Immature natural killer cell (primary cell): ENCODE measurements around the gene RPS28. TPM values are rescaled to one million over a fixed set of nuclear protein-coding genes. Genes with fewer than 3 reads are reported as not detected.
"Not testable (repeated sequence)": the region's sequence is repeated elsewhere in the genome, so short reads cannot be mapped to it uniquely, and the experiment has no call there.

ENCODE experiments used
- DNase-seq, 3 donors: peaks; one replicate each; pipeline ENCODE4 v3.0.0; 2022; ENCODE audit warnings: mixed read lengths in 1 of 3
- H3K27ac Mint-ChIP-seq, 6 donors: one replicate each; pipeline ENCODE4 v1.8.0; 2020; ENCODE audit warnings: mixed read lengths in 6 of 6, mild to moderate bottlenecking in 5 of 6, inconsistent platforms in 4 of 6, moderate library complexity in 3 of 6
- H3K27me3 Mint-ChIP-seq, 3 donors: one replicate each; pipeline ENCODE4 v1.8.0; 2020 to 2021; ENCODE audit warnings: low read depth in 3 of 3, mild to moderate bottlenecking in 3 of 3, mixed read lengths in 3 of 3, moderate library complexity in 3 of 3, inconsistent platforms in 1 of 3
- H3K36me3 Mint-ChIP-seq, 3 donors: one replicate each; pipeline ENCODE4 v1.8.0; 2020; ENCODE audit warnings: mixed read lengths in 3 of 3, inconsistent platforms in 2 of 3, mild to moderate bottlenecking in 2 of 3
- H3K4me1 Mint-ChIP-seq, 2 donors: one replicate each; pipeline ENCODE4 v1.8.0; 2020; ENCODE audit warnings: inconsistent platforms in 2 of 2, mild to moderate bottlenecking in 2 of 2, mixed read lengths in 2 of 2, moderate library complexity in 1 of 2
- H3K4me3 Mint-ChIP-seq, 5 donors: one replicate each; pipeline ENCODE4 v1.8.0; 2020; ENCODE audit warnings: mild to moderate bottlenecking in 5 of 5, mixed read lengths in 5 of 5, inconsistent platforms in 3 of 5, moderate library complexity in 3 of 5
- H3K9me3 Mint-ChIP-seq, 6 donors: one replicate each; pipeline ENCODE4 v1.8.0; 2020; ENCODE audit warnings: mild to moderate bottlenecking in 6 of 6, mixed read lengths in 6 of 6, inconsistent platforms in 4 of 6, moderate library complexity in 3 of 6
- polyA plus RNA-seq, 3 donors: library from polyadenylated mRNA; unstranded; fragments of 300-500 nt; fragmentation: Illumina TruSeq; gene quantifications; one replicate each; pipeline ENCODE4 v1.2.3, GENCODE V29; 2021

The RPS28 gene
- 1,000 to 10,000 TPM in 2 of 3 donors, 100 to 1,000 TPM in 1; 690 to 1,852 (median 1,290) TPM for polyA plus RNA-seq

DNA sequence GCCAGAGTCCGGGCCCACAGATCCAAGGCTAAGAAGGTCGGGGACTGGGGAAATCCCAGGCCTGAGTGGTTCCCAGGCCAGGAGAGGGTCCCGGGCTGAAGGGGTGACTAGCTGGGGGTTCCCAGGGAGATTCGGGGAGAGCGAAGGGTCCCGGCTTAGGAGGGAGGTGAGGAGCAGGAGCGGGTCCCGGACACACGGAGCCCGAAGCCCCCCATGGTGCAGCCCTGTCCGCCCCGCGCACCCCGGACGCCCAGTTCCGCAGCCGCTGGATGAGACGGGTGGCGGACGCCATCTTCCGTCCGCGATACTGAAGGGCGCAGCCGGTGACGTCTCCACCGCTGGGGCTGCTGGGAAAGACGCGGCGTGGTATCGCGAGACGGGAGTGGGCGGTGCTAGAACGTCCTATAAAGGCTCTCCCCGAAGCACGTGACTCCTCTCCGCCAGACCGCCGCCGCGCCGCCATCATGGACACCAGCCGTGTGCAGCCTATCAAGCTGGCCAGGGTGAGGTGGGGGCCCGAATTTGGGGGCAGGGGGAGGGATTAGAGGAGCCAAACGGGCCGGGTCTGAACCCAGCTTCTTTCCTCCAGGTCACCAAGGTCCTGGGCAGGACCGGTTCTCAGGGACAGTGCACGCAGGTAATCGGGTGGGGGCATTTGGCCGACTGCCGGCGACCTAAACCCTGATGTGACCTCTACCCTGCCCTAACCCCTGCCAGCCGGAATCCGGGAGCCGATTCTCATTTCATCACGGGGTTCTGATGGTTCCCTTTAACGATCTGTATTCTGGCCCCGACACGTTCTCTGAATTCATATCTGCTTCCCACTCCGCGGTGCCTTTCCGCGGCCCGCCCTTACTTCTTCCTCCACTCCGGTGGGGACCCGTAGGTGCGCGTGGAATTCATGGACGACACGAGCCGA lies at the start of gene RPS28, which contains the start of gene NDUFA7:
Gene RPS28, plus strand, starts transcription at position 430 of the 919 bp plus-strand sequence. Its CDS starts 35 bp downstream, at position 465.
Gene NDUFA7, minus strand, starts transcription at position 309 of the 919 bp plus-strand sequence. Its CDS starts 17 bp downstream, at position 292.
- Mint-ChIP-seq H3K9me3 (no peaks in the 10 kb centered on the region), H3K27me3 (peaks cover 3 to 7% (median 4%) of the 10 kb centered on the region in 3 donors), H3K4me3 (peak within 1 kb of the TSS; percentile 92 to 99 (median 97)), H3K36me3 (no peaks in the 10 kb centered on the region), H3K4me1 (peaks cover 35 to 37% of the 10 kb centered on the region in 2 donors), H3K27ac (peak within 1 kb of the TSS; percentile 98 to 99 (median 98))
- DNase-seq = peak; percentile 97

DNA sequence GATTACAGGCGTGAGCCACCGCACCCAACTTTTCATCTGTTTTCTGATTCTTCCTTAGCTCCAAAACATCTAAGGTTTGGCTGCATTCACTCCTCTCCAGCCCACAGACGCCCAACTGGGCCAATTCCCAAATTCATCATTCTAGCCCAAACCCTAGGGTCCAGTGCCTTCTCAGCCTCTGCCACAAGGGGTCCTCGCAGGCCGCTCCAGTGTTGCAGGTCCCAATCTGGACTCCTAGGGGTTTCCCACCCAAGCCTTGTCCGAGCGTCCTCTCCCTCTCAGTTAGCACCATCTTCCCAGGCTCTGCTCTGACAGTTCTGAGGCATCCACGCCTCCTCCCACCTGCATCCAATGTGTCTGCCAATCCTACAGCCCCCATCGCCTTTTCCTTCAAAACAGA lies 44.8 kb upstream of the RPS28 start:
- not testable (repeated sequence) for DNase-seq, H3K27me3 Mint-ChIP-seq, H3K4me1 Mint-ChIP-seq, H3K36me3 Mint-ChIP-seq, H3K27ac Mint-ChIP-seq, H3K9me3 Mint-ChIP-seq, H3K4me3 Mint-ChIP-seq

DNA sequence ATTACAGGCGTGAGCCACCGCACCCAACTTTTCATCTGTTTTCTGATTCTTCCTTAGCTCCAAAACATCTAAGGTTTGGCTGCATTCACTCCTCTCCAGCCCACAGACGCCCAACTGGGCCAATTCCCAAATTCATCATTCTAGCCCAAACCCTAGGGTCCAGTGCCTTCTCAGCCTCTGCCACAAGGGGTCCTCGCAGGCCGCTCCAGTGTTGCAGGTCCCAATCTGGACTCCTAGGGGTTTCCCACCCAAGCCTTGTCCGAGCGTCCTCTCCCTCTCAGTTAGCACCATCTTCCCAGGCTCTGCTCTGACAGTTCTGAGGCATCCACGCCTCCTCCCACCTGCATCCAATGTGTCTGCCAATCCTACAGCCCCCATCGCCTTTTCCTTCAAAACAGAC lies 30.0 kb upstream of the RPS28 start:
- not testable (repeated sequence) for H3K9me3 Mint-ChIP-seq, H3K36me3 Mint-ChIP-seq, H3K4me3 Mint-ChIP-seq, H3K4me1 Mint-ChIP-seq, H3K27me3 Mint-ChIP-seq, H3K27ac Mint-ChIP-seq, DNase-seq

DNA sequence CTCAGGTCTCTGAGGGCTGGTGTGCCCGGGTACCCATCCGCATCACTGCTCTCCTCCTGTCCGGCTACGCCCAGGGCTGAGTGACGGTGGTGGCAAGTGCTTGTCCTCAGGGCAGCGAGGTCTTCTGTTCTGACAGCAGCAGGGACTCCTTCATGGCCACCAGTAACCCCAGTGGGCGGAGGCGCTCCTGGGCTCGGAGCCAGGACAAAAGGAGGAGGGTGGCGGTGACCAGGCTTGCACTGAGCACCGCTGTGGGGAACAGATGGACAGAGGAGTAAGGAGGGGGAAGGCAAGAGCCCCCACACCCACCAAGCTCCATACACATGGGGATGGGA lies 19.0 kb upstream of the RPS28 start:
- no peak for DNase-seq
- Mint-ChIP-seq H3K9me3 (no peaks in the 10 kb centered on the region), H3K27ac (peak overlapping the region in 1 of 6 donors; percentile 12), H3K36me3 (no peaks in the 10 kb centered on the region), H3K4me3 (no peak overlapping the region), H3K4me1 (peaks cover 17 to 20% of the 10 kb centered on the region in 2 donors), H3K27me3 (peaks cover 0 to 5% (median 4%) of the 10 kb centered on the region in 3 donors)

DNA sequence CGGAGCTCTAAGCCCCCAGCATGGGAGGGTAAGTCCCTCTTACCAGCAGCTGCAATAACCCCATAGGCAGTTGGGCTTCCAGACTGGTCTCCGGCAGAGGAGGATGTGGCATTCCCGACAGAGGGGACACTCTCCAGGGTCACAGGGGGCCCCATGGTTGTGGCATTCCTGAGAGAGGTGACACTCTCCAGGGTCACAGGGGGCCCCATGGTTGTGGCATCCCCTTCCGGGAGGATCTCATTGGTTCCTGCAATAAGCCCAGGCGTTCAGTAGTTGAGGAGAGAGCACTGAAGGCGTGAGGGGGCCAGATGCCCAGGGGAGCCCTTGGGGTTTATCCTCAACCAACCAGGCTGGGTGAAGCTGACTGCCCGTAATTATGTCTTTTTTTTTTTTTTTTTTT lies 18.6 kb upstream of the RPS28 start:
- H3K27ac Mint-ChIP-seq = peak overlapping the region in 1 of 6 donors; percentile 12
- peaks cover 21 to 25% of the 10 kb centered on the region in 2 donors for H3K4me1 Mint-ChIP-seq
- DNase-seq = no peak
- no peaks in the 10 kb centered on the region for H3K9me3 Mint-ChIP-seq
- peaks cover 0 to 7% (median 4%) of the 10 kb centered on the region in 3 donors for H3K27me3 Mint-ChIP-seq
- no peaks in the 10 kb centered on the region for H3K36me3 Mint-ChIP-seq
- H3K4me3 Mint-ChIP-seq = no peak overlapping the region

DNA sequence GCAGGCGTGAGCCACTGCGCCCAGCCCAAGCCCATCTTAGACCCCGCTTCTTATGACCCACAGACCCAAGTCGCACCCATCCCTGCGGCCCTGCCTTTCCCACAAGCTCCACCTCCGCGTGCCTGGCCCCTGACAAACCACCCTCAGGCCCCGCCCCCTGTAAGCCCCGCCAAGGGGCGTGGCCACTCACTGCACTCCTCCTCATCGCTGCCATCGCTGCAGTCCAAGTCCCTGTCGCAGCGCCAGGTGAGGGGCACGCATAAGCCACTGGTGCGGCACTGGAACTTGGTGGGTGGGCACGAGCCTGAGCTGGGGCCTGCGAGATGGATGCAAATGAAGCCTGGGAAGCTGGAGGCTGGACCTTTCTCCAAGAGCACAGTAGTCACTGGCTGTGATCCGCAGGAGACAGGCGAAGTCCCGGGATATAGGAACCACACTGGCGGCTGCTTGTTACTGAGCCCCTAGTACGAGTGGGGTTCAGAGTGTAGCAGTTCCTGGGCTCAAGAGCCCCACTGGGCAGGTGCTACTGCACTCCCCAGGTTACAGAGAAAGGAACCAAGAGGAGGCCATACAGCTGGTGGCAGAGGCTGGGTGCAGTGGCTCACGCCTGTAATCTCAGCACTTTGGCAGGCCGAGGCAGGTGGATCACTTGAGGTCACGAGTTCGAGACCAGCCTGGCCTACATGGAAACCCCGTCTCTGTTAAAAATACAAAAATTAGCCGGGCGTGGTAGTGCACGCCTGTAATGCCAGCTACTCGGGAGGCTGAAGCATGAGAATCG lies 16.3 kb upstream of the RPS28 start:
- Mint-ChIP-seq H3K9me3 (no peaks in the 10 kb centered on the region), H3K27me3 (peaks cover 0 to 8% (median 4%) of the 10 kb centered on the region in 3 donors), H3K27ac (peak overlapping the region in 2 of 6 donors; percentile 58 to 60), H3K4me1 (peaks cover 39 to 40% of the 10 kb centered on the region in 2 donors), H3K4me3 (peak overlapping the region in 2 of 5 donors; percentile 7 to 36), H3K36me3 (peaks cover 0 to 3% (median 0%) of the 10 kb centered on the region in 3 donors)
- DNase-seq = no peak

DNA sequence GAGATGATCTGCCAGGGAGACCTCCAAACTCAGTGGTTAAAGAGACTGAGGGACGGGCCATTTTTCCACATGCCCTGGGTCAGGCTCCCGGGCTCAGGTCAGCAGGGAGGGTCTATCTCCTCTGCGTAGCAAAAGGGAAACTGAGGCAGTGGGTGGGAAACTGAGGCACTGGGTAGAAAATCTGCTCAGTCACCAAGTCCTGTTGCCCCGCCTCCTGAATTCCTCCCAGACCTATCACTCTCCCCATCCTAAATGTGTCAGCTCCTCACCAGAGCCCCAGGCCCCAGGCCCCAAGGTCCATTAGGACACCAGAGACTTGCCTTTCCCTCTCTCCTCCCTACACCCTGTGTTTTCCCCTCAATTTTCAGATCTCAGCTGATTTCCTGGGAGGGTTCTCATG lies 15.5 kb upstream of the RPS28 start:
- Mint-ChIP-seq H3K4me3 (peak overlapping the region; percentile 88 to 96 (median 93)), H3K27ac (peak overlapping the region; percentile 46 to 95 (median 72)), H3K9me3 (no peaks in the 10 kb centered on the region), H3K4me1 (peaks cover 39 to 40% of the 10 kb centered on the region in 2 donors), H3K36me3 (peaks cover 0 to 6% (median 0%) of the 10 kb centered on the region in 3 donors), H3K27me3 (peaks cover 0 to 8% (median 4%) of the 10 kb centered on the region in 3 donors)
- DNase-seq = no peak

DNA sequence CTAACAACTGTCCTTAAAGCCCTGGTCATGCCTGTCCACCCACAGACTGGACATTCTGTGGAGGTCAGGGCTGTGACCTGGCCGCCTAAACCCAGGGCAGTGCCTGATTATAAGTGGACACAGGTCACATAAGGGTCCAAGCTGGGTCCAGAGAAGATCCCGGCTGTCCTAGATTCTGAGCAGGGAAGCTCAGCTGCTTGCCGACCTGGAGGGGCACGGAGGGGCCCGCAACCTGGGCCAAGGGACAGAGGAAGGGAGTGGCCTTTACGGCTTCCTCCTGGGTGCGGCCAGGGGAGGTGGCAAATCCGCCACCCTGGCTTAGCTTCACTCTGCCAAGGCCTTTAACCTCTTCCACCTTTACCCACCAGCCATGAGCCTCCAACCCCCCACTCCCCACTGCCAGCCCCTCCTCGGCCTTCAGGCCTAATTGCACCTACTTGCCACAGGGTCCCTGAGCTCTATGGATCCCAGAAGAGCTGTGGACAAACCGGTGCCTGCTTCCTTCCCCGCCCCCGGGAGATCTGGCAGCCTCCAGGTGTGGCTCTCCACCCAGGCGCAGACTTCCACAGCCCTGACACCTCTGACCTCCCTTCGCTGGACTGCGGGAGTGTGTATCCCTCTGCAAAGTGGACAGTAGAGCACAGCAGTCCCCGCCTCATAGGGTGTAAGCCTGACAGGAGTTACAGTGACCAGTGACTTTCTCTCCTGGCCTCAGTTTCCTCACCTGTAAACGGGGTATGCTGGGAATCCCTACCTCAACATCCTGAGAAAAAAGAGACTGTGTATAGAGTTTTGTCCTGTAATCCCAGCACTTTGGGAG lies 14.9 kb upstream of the RPS28 start:
- Mint-ChIP-seq H3K4me3 (peak overlapping the region; percentile 88 to 96 (median 93)), H3K4me1 (peaks cover 39 to 40% of the 10 kb centered on the region in 2 donors), H3K36me3 (peaks cover 0 to 6% (median 0%) of the 10 kb centered on the region in 3 donors), H3K27ac (peak overlapping the region; percentile 58 to 95 (median 72)), H3K27me3 (peaks cover 0 to 8% (median 4%) of the 10 kb centered on the region in 3 donors), H3K9me3 (no peaks in the 10 kb centered on the region)
- DNase-seq = no peak

DNA sequence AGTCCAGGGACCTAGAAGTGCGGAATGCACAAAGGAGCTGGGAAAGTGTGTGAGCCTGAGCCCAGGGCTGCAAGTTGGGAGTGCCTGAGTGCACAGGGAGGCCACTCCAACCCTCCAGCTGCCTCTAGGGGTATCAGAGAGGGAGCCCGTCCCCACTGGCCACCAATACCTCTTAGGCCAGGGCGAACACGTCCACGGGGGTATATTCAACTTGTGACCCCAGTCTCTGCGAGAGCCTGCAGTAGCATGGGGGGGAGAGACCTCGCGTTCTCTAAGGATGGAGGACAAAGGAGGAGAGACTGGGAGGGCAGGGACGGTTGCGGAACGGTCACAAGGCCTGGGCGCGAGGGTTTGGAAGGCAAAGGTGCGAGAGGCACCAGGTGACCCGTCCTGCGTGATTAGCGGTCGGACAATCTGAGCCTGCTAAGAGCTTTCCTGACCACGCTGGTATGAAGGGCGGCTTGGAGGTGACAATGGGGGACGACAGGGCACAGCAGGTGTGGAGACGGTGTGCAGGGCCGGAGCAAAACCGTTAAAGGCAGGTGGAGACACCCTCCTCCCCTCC lies 13.8 kb upstream of the RPS28 start:
- peaks cover 0 to 8% (median 4%) of the 10 kb centered on the region in 3 donors for H3K27me3 Mint-ChIP-seq
- H3K4me3 Mint-ChIP-seq = peak overlapping the region; percentile 88 to 96 (median 93)
- no peaks in the 10 kb centered on the region for H3K9me3 Mint-ChIP-seq
- peaks cover 0 to 6% (median 0%) of the 10 kb centered on the region in 3 donors for H3K36me3 Mint-ChIP-seq
- DNase-seq = no peak
- peaks cover 39 to 40% of the 10 kb centered on the region in 2 donors for H3K4me1 Mint-ChIP-seq
- H3K27ac Mint-ChIP-seq = peak overlapping the region; percentile 58 to 95 (median 82)

DNA sequence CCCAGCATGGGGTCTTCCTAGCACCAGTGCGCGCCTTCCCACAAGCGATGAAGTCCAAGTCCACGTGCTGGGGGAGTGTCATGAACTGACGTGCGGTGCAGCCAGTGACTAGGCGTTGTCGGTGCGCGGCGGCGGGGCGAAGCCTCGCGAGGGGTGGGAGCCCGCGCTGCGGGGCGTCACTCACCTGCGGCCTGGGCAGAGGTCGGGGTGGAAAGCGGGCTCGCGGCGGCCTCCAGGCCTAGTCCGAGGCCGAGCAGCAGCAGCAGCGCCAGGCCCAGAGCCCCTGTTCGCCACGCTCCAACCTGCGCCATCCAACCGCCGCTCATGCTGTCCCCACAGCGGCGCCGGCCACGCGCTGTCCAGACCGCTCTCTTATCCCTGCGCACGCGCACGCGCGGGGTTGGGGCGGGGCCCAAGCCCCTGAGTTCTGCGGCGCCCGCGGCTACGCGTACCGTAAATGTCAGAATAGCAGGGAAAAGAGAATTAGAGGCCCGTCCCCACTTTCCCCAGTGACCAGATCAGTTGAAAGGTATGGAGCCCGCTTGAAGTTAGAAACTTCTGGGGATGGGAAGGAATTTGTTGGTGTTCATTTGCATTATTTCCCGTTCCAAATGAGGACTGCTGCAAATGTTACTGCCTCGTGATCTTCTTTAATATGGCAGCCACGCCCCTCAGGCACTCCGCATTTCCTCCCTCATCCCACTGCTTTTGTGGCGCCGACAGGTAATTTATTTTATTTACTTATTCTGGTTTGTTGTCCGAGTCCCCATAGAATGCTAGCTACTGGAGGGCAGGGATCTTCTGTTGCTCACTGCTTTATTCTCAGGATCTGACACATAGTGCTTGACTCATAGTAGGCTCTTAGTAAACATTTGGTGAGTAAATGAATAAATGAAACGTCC lies 13.1 kb upstream of the RPS28 start, which contains the start of gene CD320:
Gene CD320, minus strand, starts transcription at position 394 of the 902 bp plus-strand sequence. Its CDS starts 68 bp downstream, at position 326.
- Mint-ChIP-seq H3K4me3 (peak within 1 kb of the TSS; percentile 88 to 96 (median 93)), H3K36me3 (peaks cover 0 to 6% (median 0%) of the 10 kb centered on the region in 3 donors), H3K27me3 (peaks cover 0 to 8% (median 4%) of the 10 kb centered on the region in 3 donors), H3K4me1 (peaks cover 39 to 40% of the 10 kb centered on the region in 2 donors), H3K9me3 (no peaks in the 10 kb centered on the region), H3K27ac (peak within 1 kb of the TSS; percentile 58 to 95 (median 85))
- peak; percentile 86 to 89 (median 88) for DNase-seq

DNA sequence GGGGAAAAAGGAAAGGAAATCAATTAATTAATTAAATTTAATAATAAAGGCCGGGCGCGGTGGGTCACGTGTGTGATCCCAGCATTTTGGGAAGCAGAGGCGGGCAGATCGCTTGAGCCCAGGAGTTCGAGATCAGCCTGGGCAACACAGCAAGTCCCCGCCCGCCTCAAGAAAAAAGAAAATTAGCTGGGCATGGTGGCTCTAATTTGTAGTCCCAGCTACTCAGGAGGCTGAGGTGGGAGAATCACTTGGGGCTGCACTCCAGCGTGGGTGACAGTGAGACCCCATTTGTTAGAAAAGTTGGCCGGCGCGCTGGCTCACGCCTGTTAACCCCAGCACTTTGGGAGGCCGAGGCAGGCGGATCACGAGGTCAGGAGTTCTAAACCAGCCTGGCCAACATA lies 12.4 kb upstream of the RPS28 start:
- no peak for DNase-seq
- Mint-ChIP-seq H3K4me1 (peaks cover 39 to 40% of the 10 kb centered on the region in 2 donors), H3K27ac (peak overlapping the region; percentile 58 to 87 (median 82)), H3K4me3 (peak overlapping the region; percentile 88 to 96 (median 93)), H3K27me3 (peaks cover 0 to 8% (median 4%) of the 10 kb centered on the region in 3 donors), H3K36me3 (peaks cover 0 to 6% (median 0%) of the 10 kb centered on the region in 3 donors), H3K9me3 (no peaks in the 10 kb centered on the region)
